ENCODE results near the gene AGXT2.

GRCh38 chr5:34957321-34957720 lies 90.4 kb downstream of the AGXT2 start:
- TF ChIP-seq EP300 (IDR thresholded peaks at IDR 0.05), result no peak
- no peak for TF ChIP-seq CTCF (IDR thresholded peaks at IDR 0.05)
- TF ChIP-seq POLR2A (IDR thresholded peaks at IDR 0.05), result no peak
- no peak for TF ChIP-seq POLR2AphosphoS5 (IDR thresholded peaks at IDR 0.05)

All from stomach (tissue), 4 donors.